Upper lobe of left lung (tissue), 4 donors: Measurements from ENCODE around the gene BCAT1.

ENCODE experiments used
- CTCF ChIP-seq, 6 experiments: fragments of 450-650 bp in 4 of 6; fragments of 200-600 bp in 2 of 6; sonication (generic) in 2 of 6; IDR thresholded peaks; one replicate each; pipeline ENCODE4 v1.5.1; 2016 to 2019; ENCODE audit warnings: antibody characterized with exemption in 6 of 6
- EP300 ChIP-seq, 4 donors: sonication (generic); formaldehyde crosslinking; IDR thresholded peaks; one replicate each; pipeline ENCODE4 v1.5.1; 2017; ENCODE audit warnings: antibody characterized with exemption in 4 of 4, control low read depth in 2 of 4
- POLR2A ChIP-seq, 4 donors: fragments of 450-650 bp; IDR thresholded peaks; one replicate each; pipeline ENCODE4 v1.5.1; 2016 to 2017; ENCODE audit warnings: antibody characterized with exemption in 4 of 4, mild to moderate bottlenecking in 2 of 4
- POLR2AphosphoS5 ChIP-seq, 2 donors: sonication (generic); formaldehyde crosslinking; IDR thresholded peaks; one replicate each; pipeline ENCODE4 v1.5.1; 2017; ENCODE audit warnings: antibody characterized with exemption in 2 of 2

- TF ChIP-seq POLR2A (IDR thresholded peaks at IDR 0.05) (no peak), CTCF (IDR thresholded peaks at IDR 0.05) (no peak), EP300 (IDR thresholded peaks at IDR 0.05) (no peak), POLR2AphosphoS5 (IDR thresholded peaks at IDR 0.05) (no peak)
Observed at GRCh38 chr12:24919346-24920001, 29.4 kb downstream of the BCAT1 start.
